IMR-90 (cell line): ENCODE results near the gene SELENOV. TPM values are rescaled to one million over a fixed set of nuclear protein-coding genes. Genes with fewer than 3 reads are reported as not detected.

Experiments used
- ATAC-seq: fragments of 200-7000 bp; cut with Tn5 transposase; 2 replicates; pipeline ENCODE4 v1.9.1; 2020; ENCODE audit warnings: low read depth, mild to moderate bottlenecking, moderate library complexity
- BruUV-seq: library from RNA; stranded (reverse); fragments of 400-500 nt; replicated peaks from 2 replicates; lab custom pipeline; 2021; lab: Mats Ljungman, UMichigan
- CTCF ChIA-PET: fragments of 300-600 bp; formaldehyde crosslinking; extraction: SDS; loops from one replicate; lab custom pipeline; 2021; ENCODE audit warnings: antibody characterized with exemption; lab: Yijun Ruan, JAX
- POLR2A ChIA-PET: fragments of 300-600 bp; sonication (Branson Sonifier 250); formaldehyde crosslinking; loops from one replicate; lab custom pipeline; 2022; ENCODE audit warnings: antibody characterized with exemption; ENCODE audit not compliant: unreplicated experiment; lab: Charles Lee
- DNase-seq: peaks from one replicate; pipeline ENCODE4 v3.0.0; 2013
- H2AFZ ChIP-seq: replicated peaks from 2 replicates; pipeline ENCODE3; 2013; ENCODE audit warnings: low read length, mild to moderate bottlenecking; ENCODE audit not compliant: poor library complexity
- H2AK5ac ChIP-seq: 2 replicates; pipeline ENCODE4 v1.6.1; 2013; ENCODE audit warnings: low read depth, low read length, inconsistent platforms
- H2AK9ac ChIP-seq: replicated peaks from 2 replicates; pipeline ENCODE3; 2013; ENCODE audit warnings: mild to moderate bottlenecking, low read depth, low read length, moderate library complexity; ENCODE audit not compliant: poor library complexity
- H2BK120ac ChIP-seq: 2 replicates; pipeline ENCODE4 v1.6.1; 2013; ENCODE audit warnings: low read depth, low read length, inconsistent platforms
- H2BK15ac ChIP-seq: 3 replicates; pipeline ENCODE4 v1.6.1; 2013; ENCODE audit warnings: low read depth, low read length, inconsistent platforms
- H2BK20ac ChIP-seq: 2 replicates; pipeline ENCODE4 v1.6.1; 2013; ENCODE audit warnings: low read depth, mild to moderate bottlenecking, inconsistent platforms, low read length, moderate library complexity
- H2BK5ac ChIP-seq: 2 replicates; pipeline ENCODE4 v1.6.1; 2013; ENCODE audit warnings: mild to moderate bottlenecking, low read depth, low read length, inconsistent platforms; ENCODE audit not compliant: poor library complexity, severe bottlenecking
- H3K14ac ChIP-seq: replicated peaks from 2 replicates; pipeline ENCODE4 v1.6.1; 2013; ENCODE audit warnings: low read depth, low read length, inconsistent platforms
- H3K18ac ChIP-seq: 2 replicates; pipeline ENCODE4 v1.6.1; 2013; ENCODE audit warnings: low read depth, low read length, control low read depth
- H3K23ac ChIP-seq: 2 replicates; pipeline ENCODE4 v1.6.1; 2013; ENCODE audit warnings: low read depth, low read length, inconsistent platforms
- H3K27ac ChIP-seq: 2 replicates; pipeline ENCODE4 v1.5.1; 2013; ENCODE audit warnings: mild to moderate bottlenecking, control low read depth, low read length; ENCODE audit not compliant: insufficient read depth
- H3K27me3 ChIP-seq: 2 replicates; pipeline ENCODE4 v1.6.1; 2013; ENCODE audit warnings: low read length; ENCODE audit not compliant: control insufficient read depth, insufficient read depth
- H3K36me3 ChIP-seq: 2 replicates; pipeline ENCODE4 v1.6.1; 2013; ENCODE audit warnings: low read length, mixed read lengths; ENCODE audit not compliant: control insufficient read depth, insufficient read depth
- H3K4ac ChIP-seq: 2 replicates; pipeline ENCODE4 v1.6.1; 2013; ENCODE audit warnings: low read depth, low read length, inconsistent platforms
- H3K4me1 ChIP-seq: 2 replicates; pipeline ENCODE4 v1.6.1; 2013; ENCODE audit warnings: low read length, mixed read lengths; ENCODE audit not compliant: control insufficient read depth, insufficient read depth
- H3K4me2 ChIP-seq: 2 replicates; pipeline ENCODE4 v1.6.1; 2013; ENCODE audit warnings: low read depth, mild to moderate bottlenecking, control low read depth, low read length, moderate library complexity
- H3K4me3 ChIP-seq: 2 replicates; pipeline ENCODE4 v1.5.1; 2013; ENCODE audit warnings: low read depth, mild to moderate bottlenecking, control low read depth, low read length, moderate library complexity; ENCODE audit not compliant: insufficient read depth
- H3K56ac ChIP-seq: 2 replicates; pipeline ENCODE4 v1.6.1; 2013; ENCODE audit warnings: low read length, inconsistent platforms; ENCODE audit not compliant: insufficient read depth; ENCODE audit errors: extremely low read depth
- H3K79me1 ChIP-seq, 2 experiments: 2 replicates each; pipeline ENCODE4 v1.6.1; 2013; ENCODE audit warnings: low read length in 2 of 2, inconsistent platforms in 1 of 2, low read depth in 1 of 2
- H3K9ac ChIP-seq: 2 replicates; pipeline ENCODE4 v1.6.1; 2013; ENCODE audit warnings: low read depth, low read length, control low read depth
- H3K9me1 ChIP-seq: 2 replicates; pipeline ENCODE4 v1.6.1; 2013; ENCODE audit warnings: low read length, inconsistent platforms; ENCODE audit not compliant: insufficient read depth
- H3K9me3 ChIP-seq: 2 replicates; pipeline ENCODE4 v1.6.1; 2013; ENCODE audit warnings: low read length; ENCODE audit not compliant: control insufficient read depth, insufficient read depth
- H4K20me1 ChIP-seq: 2 replicates; pipeline ENCODE4 v1.6.1; 2013; ENCODE audit warnings: low read length, inconsistent platforms; ENCODE audit not compliant: insufficient read depth
- H4K5ac ChIP-seq: 2 replicates; pipeline ENCODE4 v1.6.1; 2013; ENCODE audit warnings: mild to moderate bottlenecking, low read depth, low read length, control low read depth
- H4K8ac ChIP-seq, 2 experiments: 2 replicates each; pipeline ENCODE4 v1.6.1; 2013; ENCODE audit warnings: low read depth in 2 of 2, low read length in 2 of 2, control low read depth in 1 of 2, inconsistent platforms in 1 of 2
- H4K91ac ChIP-seq: 2 replicates; pipeline ENCODE4 v1.6.1; 2013; ENCODE audit warnings: low read depth, low read length, inconsistent platforms; ENCODE audit not compliant: insufficient read depth
- BHLHE40 ChIP-seq: fragments of 150-350 bp; IDR thresholded peaks from 2 replicates; pipeline ENCODE4 v1.6.1; 2016; ENCODE audit warnings: mild to moderate bottlenecking, low read depth, low read length
- CEBPB ChIP-seq: IDR thresholded peaks from 2 replicates; pipeline ENCODE4 v1.6.1; 2012; ENCODE audit warnings: low read depth, low read length, improper control_type of control experiment
- CHD1 ChIP-seq: IDR thresholded peaks from 2 replicates; pipeline ENCODE4 v1.6.1; 2012; ENCODE audit warnings: low read depth, low read length, improper control_type of control experiment
- CTCF ChIP-seq: conservative IDR thresholded peaks from 2 replicates; pipeline ENCODE4 v1.5.1; 2012; ENCODE audit warnings: mild to moderate bottlenecking, low read depth, low read length, improper control_type of control experiment
- MAFK ChIP-seq: IDR thresholded peaks from 2 replicates; pipeline ENCODE4 v1.6.1; 2012; ENCODE audit warnings: low read depth, low read length, improper control_type of control experiment
- MAZ ChIP-seq: IDR thresholded peaks from 2 replicates; pipeline ENCODE4 v1.6.1; 2012; ENCODE audit warnings: low read depth, mild to moderate bottlenecking, low read length, improper control_type of control experiment, moderate library complexity, borderline replicate concordance
- MXI1 ChIP-seq: IDR thresholded peaks from 2 replicates; pipeline ENCODE4 v1.6.1; 2012; ENCODE audit warnings: low read depth, mild to moderate bottlenecking, low read length, moderate library complexity, borderline replicate concordance
- NFE2L2 ChIP-seq: fragments of 150-350 bp; IDR thresholded peaks from 2 replicates; pipeline ENCODE4 v1.6.1; 2016; ENCODE audit warnings: low read depth, mild to moderate bottlenecking, low read length
- POLR2A ChIP-seq: IDR thresholded peaks from 2 replicates; pipeline ENCODE4 v1.6.1; 2012; ENCODE audit warnings: mild to moderate bottlenecking, low read depth, low read length
- RAD21 ChIP-seq: IDR thresholded peaks from 2 replicates; pipeline ENCODE4 v1.6.1; 2012; ENCODE audit warnings: low read length, improper control_type of control experiment
- RFX5 ChIP-seq: IDR thresholded peaks from 2 replicates; pipeline ENCODE4 v1.8.0; 2012; ENCODE audit warnings: low read depth, mild to moderate bottlenecking, low read length, moderate library complexity
- SMC3 ChIP-seq: fragments of 150-350 bp; IDR thresholded peaks from 2 replicates; pipeline ENCODE4 v1.6.1; 2016; ENCODE audit warnings: low read depth, mild to moderate bottlenecking, antibody characterized with exemption, low read length, moderate library complexity
- USF2 ChIP-seq: fragments of 150-350 bp; IDR thresholded peaks from 2 replicates; pipeline ENCODE4 v1.6.1; 2017; ENCODE audit warnings: mild to moderate bottlenecking, antibody characterized with exemption, low read length, low read depth
- WGBS, 2 experiments: methylation state at CpG; one replicate each; pipeline versions ENCODE4 v1.1.5 to v1.1.7; 2013; ENCODE audit warnings: missing lambda C conversion rate in 2 of 2; ENCODE audit not compliant: insufficient read length in 1 of 2; ENCODE audit errors: extremely low coverage in 2 of 2; 5-methylcytosine and 5-hydroxymethylcytosine counted together
- dilution Hi-C: fragments of 300-500 bp; cut with HindIII; formaldehyde crosslinking; loops from one replicate; pipeline ENCODE4 v1.14.3; 2018; ENCODE audit warnings: low sequenced_read_pairs; ENCODE audit not compliant: unreplicated experiment
- in situ Hi-C: fragments of 300-500 bp; cut with MboI; formaldehyde crosslinking; loops from 3 replicates; pipeline ENCODE4 v1.14.3; 2019; ENCODE audit warnings: low sequenced_read_pairs, inconsistent platforms, mixed read lengths
- intact Hi-C: fragments of 100-400 bp; cut with micrococcal nuclease; formaldehyde crosslinking; loops from 2 replicates; pipeline ENCODE4 v1.10.0; 2022
- polyA plus RNA-seq, 3 experiments: library from polyadenylated mRNA; depleted of rRNA; stranded (reverse); fragments of >200 nt; gene quantifications; 2 replicates each; pipeline ENCODE4 v1.2.3, GENCODE V29; 2012; ENCODE audit warnings: low replicate concordance in 1 of 3
- total RNA-seq: library from RNA; depleted of rRNA; stranded (reverse); fragments of >200 nt; gene quantifications from 2 replicates; pipeline ENCODE4 v1.2.3, GENCODE V29; 2012

Gene SELENOV
- total and polyA plus RNA-seq, 2 of the 4 experiments (the other 2 are of a cell fraction), result not detected

GRCh38 chr19:39479916-39480315 lies 35.0 kb upstream of the SELENOV start:
- no peak overlapping the region for H3K4me3 ChIP-seq

More at GRCh38 chr19:39479916-39480315, 35.0 kb upstream of the SELENOV start:
- Histone ChIP-seq H3K56ac (no peak overlapping the region), H4K20me1 (peaks cover 11% of the 10 kb centered on the region; the same call in 1 of the 2 replicates), H3K18ac (no peak overlapping the region), H3K4ac (peak overlapping the region; percentile 84; the same call in 1 of the 2 replicates), H2BK5ac (no peak overlapping the region), H3K4me2 (peak overlapping the region; percentile 98; the same call in 1 of the 2 replicates), H2BK20ac (no peak overlapping the region), H2AK5ac (no peak overlapping the region), H2BK120ac (no peak overlapping the region), H3K9ac (no peak overlapping the region; the same call in 1 of the 2 replicates), H3K9me3 (no peaks in the 10 kb centered on the region), H4K8ac (peak overlapping the region; percentile 99 to 100), H3K23ac (no peak overlapping the region), H3K27ac (peak overlapping the region; percentile 88; the same call in 1 of the 2 replicates), H2AK9ac (no peak overlapping the region), H3K36me3 (peaks cover 19% of the 10 kb centered on the region), H3K14ac (no peak overlapping the region), H3K79me1 (peaks cover 21 to 27% of the 10 kb centered on the region in 2 experiments), H4K91ac (no peak overlapping the region), H2AFZ (no peak overlapping the region), H3K9me1 (no peaks in the 10 kb centered on the region), H4K5ac (peak overlapping the region; percentile 98), H3K27me3 (no peaks in the 10 kb centered on the region), H3K4me1 (peaks cover 9% of the 10 kb centered on the region), H2BK15ac (no peak overlapping the region)
- ATAC-seq (no peak; the same call in 1 of the 2 replicates), DNase-seq (no peak)
- BruUV-seq, result no TSS peak
- dilution Hi-C loops, result no loop called here
- intact Hi-C loops, result loop anchor here (2.0 kb wide), 1 partner anchor 53 kb away; the partner anchor contains the start of gene EID2B
- TF ChIP-seq MXI1 (no peak), USF2 (no peak), SMC3 (no peak), RFX5 (no peak), BHLHE40 (no peak), NFE2L2 (no peak), POLR2A (no peak), CHD1 (no peak), MAFK (no peak), CEBPB (no peak), RAD21 (no peak), MAZ (no peak), CTCF (no peak)
- WGBS, 2 experiments, result 41% methylated on average over 3 of the region's 10 CpGs; no CpG with 5 or more reads in 1 of the 2 experiments
- in situ Hi-C loops, result no loop called here
- POLR2A ChIA-PET, result interaction anchor here (1.0 kb wide), 1 partner anchor 44 kb away, joined by 3 read pairs; the partner anchor contains the start of gene RPS16
- CTCF ChIA-PET, result no interaction called here
